GM23338 (cell line): ENCODE measurements around the gene LRMDA. TPM values are rescaled to one million over a fixed set of nuclear protein-coding genes. Genes with fewer than 3 reads are reported as not detected.

ENCODE experiments used
- ATAC-seq: fragments of 200-7000 bp; cut with Tn5 transposase; 3 replicates; pipeline ENCODE4 v1.9.1; 2020
- DNase-seq: peaks from one replicate; pipeline ENCODE4 v3.0.0-alpha.2; 2015; ENCODE audit warnings: low spot score
- H2AFZ ChIP-seq: fragments of 200-600 bp; sonication (generic); 2 replicates; pipeline ENCODE4 v1.8.0; 2016; ENCODE audit warnings: antibody characterized with exemption, mild to moderate bottlenecking, moderate library complexity
- H3F3A ChIP-seq: fragments of 200-600 bp; sonication (generic); replicated peaks from 2 replicates; pipeline ENCODE4 v1.8.0; 2017; ENCODE audit warnings: antibody characterized with exemption, mixed run types, low read depth
- H3K27ac ChIP-seq: fragments of 200-600 bp; sonication (generic); 2 replicates; pipeline ENCODE4 v1.6.1; 2016; ENCODE audit warnings: low read depth
- H3K27me3 ChIP-seq: fragments of 200-600 bp; sonication (generic); 2 replicates; pipeline ENCODE4 v1.8.0; 2016; ENCODE audit warnings: mild to moderate bottlenecking, mixed run types, moderate library complexity; ENCODE audit not compliant: insufficient read depth
- H3K36me3 ChIP-seq: fragments of 200-600 bp; sonication (generic); 2 replicates; pipeline ENCODE4 v1.8.0; 2016; ENCODE audit warnings: mild to moderate bottlenecking; ENCODE audit not compliant: insufficient read depth
- H3K4me1 ChIP-seq: fragments of 200-600 bp; sonication (generic); 2 replicates; pipeline ENCODE4 v1.8.0; 2016; ENCODE audit warnings: mild to moderate bottlenecking, moderate library complexity; ENCODE audit not compliant: insufficient read depth
- H3K4me2 ChIP-seq: fragments of 200-600 bp; sonication (generic); 2 replicates; pipeline ENCODE4 v1.7.1; 2017; ENCODE audit warnings: mixed run types
- H3K4me3 ChIP-seq: fragments of 200-600 bp; sonication (generic); 2 replicates; pipeline ENCODE4 v1.6.1; 2016; ENCODE audit warnings: mixed run types
- H3K79me2 ChIP-seq: fragments of 200-600 bp; sonication (generic); replicated peaks from 2 replicates; pipeline ENCODE4 v1.8.0; 2017; ENCODE audit warnings: mild to moderate bottlenecking; ENCODE audit not compliant: insufficient read depth
- H3K9me2 ChIP-seq: fragments of 200-600 bp; sonication (generic); 2 replicates; pipeline ENCODE4 v1.8.0; 2017; ENCODE audit not compliant: insufficient read depth
- H4K20me1 ChIP-seq: fragments of 200-600 bp; sonication (generic); replicated peaks from 2 replicates; pipeline ENCODE4 v1.8.0; 2017; ENCODE audit warnings: mild to moderate bottlenecking; ENCODE audit not compliant: insufficient read depth
- H3K27ac Mint-ChIP-seq: 2 replicates; pipeline ENCODE4 v1.8.0; 2020; ENCODE audit warnings: inconsistent platforms, mild to moderate bottlenecking, moderate library complexity, mixed read lengths
- H3K27me3 Mint-ChIP-seq: 3 replicates; pipeline ENCODE4 v1.8.0; 2022; ENCODE audit warnings: low read depth, mild to moderate bottlenecking, moderate library complexity, mixed read lengths, inconsistent platforms; ENCODE audit not compliant: insufficient read depth, poor library complexity
- H3K36me3 Mint-ChIP-seq: 3 replicates; pipeline ENCODE4 v1.8.0; 2021; ENCODE audit warnings: low read depth, mild to moderate bottlenecking, inconsistent platforms, moderate library complexity, mixed read lengths
- H3K4me1 Mint-ChIP-seq: 3 replicates; pipeline ENCODE4 v1.8.0; 2020; ENCODE audit warnings: mild to moderate bottlenecking, inconsistent platforms, mixed read lengths
- H3K4me3 Mint-ChIP-seq: 3 replicates; pipeline ENCODE4 v1.8.0; 2021; ENCODE audit warnings: moderate library complexity, mild to moderate bottlenecking, inconsistent platforms, mixed read lengths
- H3K9me3 Mint-ChIP-seq: 3 replicates; pipeline ENCODE4 v1.8.0; 2020; ENCODE audit warnings: moderate library complexity, mild to moderate bottlenecking, inconsistent platforms, mixed read lengths
- CREB1 ChIP-seq: fragments of 250-450 bp; sonication (Bioruptor Pico); IDR thresholded peaks from 2 replicates; pipeline ENCODE4 v1.5.0; 2020; ENCODE audit warnings: low read depth, mild to moderate bottlenecking, moderate library complexity
- CTCF ChIP-seq, 2 experiments: fragments of 200-600 bp in 1 of 2; sonication (generic) in 1 of 2; conservative IDR thresholded peaks; 2 replicates each; pipeline versions ENCODE4 v1.5.1 to v1.6.1; 2016 to 2017; ENCODE audit warnings: antibody characterized with exemption in 2 of 2, low read depth in 2 of 2, mild to moderate bottlenecking in 2 of 2, moderate library complexity in 1 of 2
- ETS1 ChIP-seq: IDR thresholded peaks from 2 replicates; pipeline ENCODE4 v1.6.1; 2016; ENCODE audit warnings: antibody characterized with exemption
- EZH2 ChIP-seq: fragments of 200-600 bp; sonication (generic); IDR thresholded peaks from one replicate; pipeline ENCODE4 v1.8.0; 2017; ENCODE audit warnings: antibody characterized with exemption, mild to moderate bottlenecking, low read depth; ENCODE audit not compliant: unreplicated experiment
- EZH2phosphoT487 ChIP-seq: fragments of 200-600 bp; sonication (generic); IDR thresholded peaks from one replicate; pipeline ENCODE4 v1.8.1; 2018; ENCODE audit warnings: antibody characterized with exemption; ENCODE audit not compliant: unreplicated experiment
- JUNB ChIP-seq: IDR thresholded peaks from one replicate; pipeline ENCODE4 v1.6.1; 2016; ENCODE audit warnings: antibody characterized with exemption; ENCODE audit not compliant: unreplicated experiment
- NANOG ChIP-seq: IDR thresholded peaks from 2 replicates; pipeline ENCODE4 v1.6.1; 2016; ENCODE audit warnings: antibody characterized with exemption, borderline replicate concordance
- POLR2AphosphoS5 ChIP-seq: IDR thresholded peaks from 2 replicates; pipeline ENCODE4 v1.6.1; 2016; ENCODE audit warnings: antibody characterized with exemption, low read depth
- REST ChIP-seq: IDR thresholded peaks from one replicate; pipeline ENCODE4 v1.6.1; 2018; ENCODE audit warnings: antibody characterized with exemption; ENCODE audit not compliant: unreplicated experiment
- STAT1 ChIP-seq: IDR thresholded peaks from one replicate; pipeline ENCODE4 v1.6.1; 2016; ENCODE audit warnings: antibody characterized with exemption; ENCODE audit not compliant: unreplicated experiment
- ZNF114 ChIP-seq: fragments of 250-450 bp; sonication (Bioruptor Pico); IDR thresholded peaks from 2 replicates; pipeline ENCODE4 v1.5.0; 2020; ENCODE audit warnings: mild to moderate bottlenecking, moderate library complexity
- ZNF331 ChIP-seq: fragments of 250-450 bp; sonication (Bioruptor Pico); IDR thresholded peaks from 2 replicates; pipeline ENCODE4 v1.5.0; 2020; ENCODE audit warnings: low read depth, mild to moderate bottlenecking, moderate library complexity
- ZNF462 ChIP-seq: fragments of 250-450 bp; sonication (Bioruptor Pico); IDR thresholded peaks from 2 replicates; pipeline ENCODE4 v1.5.0; 2020; ENCODE audit warnings: mild to moderate bottlenecking, moderate library complexity
- polyA plus RNA-seq: library from polyadenylated mRNA; unstranded; fragments of >200 nt; fragmentation: Nextera tagmentation; extraction: Ambion mirVana; gene quantifications from 2 replicates; pipeline ENCODE4 v1.2.1, GENCODE V29; 2016
- total RNA-seq: library from RNA; depleted of rRNA; stranded (reverse); fragments of >200 nt; shearing (Covaris generic); gene quantifications from 2 replicates; pipeline ENCODE4 v1.2.3, GENCODE V29; 2014

The LRMDA gene
- total and polyA plus RNA-seq, 2 experiments from 2014 or later, result 0.90 to 1.8 TPM

GRCh38 chr10:75640381-75640780, 209.0 kb downstream of the LRMDA start:
- no peaks in the 10 kb centered on the region for H3K9me2 ChIP-seq
- no peaks in the 10 kb centered on the region for H3K36me3 ChIP-seq
- H3K4me2 ChIP-seq, result no peak overlapping the region
- no peak overlapping the region for H3K4me3 Mint-ChIP-seq
- H3K4me3 ChIP-seq, result no peak overlapping the region
- no peaks in the 10 kb centered on the region for H3K36me3 Mint-ChIP-seq
- ATAC-seq (no peak), DNase-seq (no peak)
- no peaks in the 10 kb centered on the region for H3F3A ChIP-seq
- no peak for TF ChIP-seq EZH2
- TF ChIP-seq ZNF114 (CRISPR knock-in tag), result no peak
- no peak for TF ChIP-seq EZH2phosphoT487
- no peak for TF ChIP-seq CREB1
- TF ChIP-seq POLR2AphosphoS5, result no peak
- TF ChIP-seq STAT1, result no peak
- no peak for TF ChIP-seq REST
- no peak for TF ChIP-seq CTCF (conservative IDR thresholded peaks at IDR 0.05; ENCODE audit: low read depth in 2 of 2)
- no peak for TF ChIP-seq JUNB
- no peak for TF ChIP-seq ETS1
- TF ChIP-seq ZNF462, result no peak
- no peak for TF ChIP-seq ZNF331 (CRISPR knock-in tag)
- no peak for TF ChIP-seq NANOG
- H3K27ac Mint-ChIP-seq, result no peak overlapping the region
- no peaks in the 10 kb centered on the region for H3K79me2 ChIP-seq
- no peak overlapping the region for H3K27ac ChIP-seq
- no peaks in the 10 kb centered on the region for H3K4me1 Mint-ChIP-seq
- H3K9me3 Mint-ChIP-seq, result no peaks in the 10 kb centered on the region
- H3K27me3 Mint-ChIP-seq, result peaks cover 2% of the 10 kb centered on the region
- no peaks in the 10 kb centered on the region for H3K4me1 ChIP-seq
- no peaks in the 10 kb centered on the region for H3K27me3 ChIP-seq
- H4K20me1 ChIP-seq, result no peaks in the 10 kb centered on the region
- H2AFZ ChIP-seq, result no peak overlapping the region
